ENCODE results near the gene GPR151. TPM values are rescaled to one million over a fixed set of nuclear protein-coding genes. Genes with fewer than 3 reads are reported as not detected.

Gene GPR151
- total and polyA plus RNA-seq, 2 of the 8 experiments (the other 6 are each of a cell fraction or from before 2014, with no cell fraction given) = 0.03 TPM; not detected in 1

GRCh38 chr5:146541958-146542849 is 26.2 kb upstream of the GPR151 start (continued):
- TF ChIP-seq RAD21 (IDR thresholded peaks at IDR 0.05 in 1 of 2, conservative IDR thresholded peaks at IDR 0.05 in 1 of 2; ENCODE audit: low read depth in 2 of 2, low read length in 2 of 2) (peak; percentile 99), CREB1 (IDR thresholded peaks at IDR 0.05) (0 out of 2 replicates have a peak, but pooled peaks have one; percentile 20), JUND (IDR thresholded peaks at IDR 0.05; ENCODE audit: low read length) (0 out of 2 replicates have a peak, but pooled peaks have one; percentile 26)
